Liver (tissue), 3 donors: ENCODE measurements around the gene MEGF10.

Experiments used
- RAD21 ChIP-seq, 2 donors: IDR thresholded peaks; 2 replicates each; pipeline ENCODE4 v1.6.1; 2016; ENCODE audit warnings: antibody characterized with exemption in 2 of 2, mild to moderate bottlenecking in 2 of 2
- TF ChIP-seq, protein P1 (sequence below): fragments of 150-350 bp; IDR thresholded peaks from 2 replicates; pipeline ENCODE4 v1.5.1; 2017; ENCODE audit warnings: improper control_type of control experiment, low read depth, low read length; ENCODE audit not compliant: missing input control
- donor health status: healthy.
- donor health status: healthy.

DNA sequence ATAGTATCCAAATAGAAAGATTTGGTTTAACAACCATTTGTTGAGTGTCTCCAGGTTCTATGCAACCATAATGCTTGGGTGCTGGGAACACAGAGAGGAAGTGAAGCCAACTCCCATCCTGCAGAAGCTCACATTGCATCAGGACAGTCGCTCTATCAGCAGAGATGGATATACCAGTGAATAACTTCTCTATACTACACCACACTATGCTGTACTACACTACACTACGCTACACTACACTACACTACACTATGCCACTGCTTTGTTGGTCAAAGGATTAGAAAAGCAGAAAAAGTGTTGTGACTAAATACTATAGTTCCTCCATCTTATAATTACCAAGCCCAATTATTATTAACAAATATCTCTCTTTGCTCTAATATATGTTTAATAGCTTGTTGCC, 137.7 kb downstream of the MEGF10 start:
- TF ChIP-seq, protein P1, sequence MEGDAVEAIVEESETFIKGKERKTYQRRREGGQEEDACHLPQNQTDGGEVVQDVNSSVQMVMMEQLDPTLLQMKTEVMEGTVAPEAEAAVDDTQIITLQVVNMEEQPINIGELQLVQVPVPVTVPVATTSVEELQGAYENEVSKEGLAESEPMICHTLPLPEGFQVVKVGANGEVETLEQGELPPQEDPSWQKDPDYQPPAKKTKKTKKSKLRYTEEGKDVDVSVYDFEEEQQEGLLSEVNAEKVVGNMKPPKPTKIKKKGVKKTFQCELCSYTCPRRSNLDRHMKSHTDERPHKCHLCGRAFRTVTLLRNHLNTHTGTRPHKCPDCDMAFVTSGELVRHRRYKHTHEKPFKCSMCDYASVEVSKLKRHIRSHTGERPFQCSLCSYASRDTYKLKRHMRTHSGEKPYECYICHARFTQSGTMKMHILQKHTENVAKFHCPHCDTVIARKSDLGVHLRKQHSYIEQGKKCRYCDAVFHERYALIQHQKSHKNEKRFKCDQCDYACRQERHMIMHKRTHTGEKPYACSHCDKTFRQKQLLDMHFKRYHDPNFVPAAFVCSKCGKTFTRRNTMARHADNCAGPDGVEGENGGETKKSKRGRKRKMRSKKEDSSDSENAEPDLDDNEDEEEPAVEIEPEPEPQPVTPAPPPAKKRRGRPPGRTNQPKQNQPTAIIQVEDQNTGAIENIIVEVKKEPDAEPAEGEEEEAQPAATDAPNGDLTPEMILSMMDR, result no peak
- TF ChIP-seq RAD21 (IDR thresholded peaks at IDR 0.05), result no peak
